Testis (tissue), 2 donors: ENCODE data around the gene GOSR1.

Source experiments
- CTCF ChIP-seq, 3 experiments: fragments of 450-650 bp in 2 of 3; fragments of 200-600 bp in 1 of 3; sonication (generic) in 1 of 3; IDR thresholded peaks; one replicate each; pipeline ENCODE4 v1.5.1; 2016 to 2019; ENCODE audit warnings: antibody characterized with exemption in 3 of 3, mild to moderate bottlenecking in 2 of 3, moderate library complexity in 1 of 3
- POLR2A ChIP-seq: fragments of 450-650 bp; IDR thresholded peaks from one replicate; pipeline ENCODE4 v1.6.1; 2017; ENCODE audit warnings: antibody characterized with exemption, mild to moderate bottlenecking, moderate library complexity

- TF ChIP-seq CTCF (IDR thresholded peaks at IDR 0.05) (no peak), POLR2A (no peak)
Observed at GRCh38 chr17:30549864-30550511, 72.8 kb downstream of the GOSR1 start.
